Myocyte (in vitro differentiated cells): ENCODE measurements around the gene MRGPRD. TPM values are rescaled to one million over a fixed set of nuclear protein-coding genes. Genes with fewer than 3 reads are reported as not detected.

ENCODE experiments used
- DNase-seq: peaks from one replicate; pipeline ENCODE4 v3.0.0-alpha.2; 2012; ENCODE audit warnings: low read depth
- total RNA-seq: library from RNA; depleted of rRNA; stranded (reverse); fragments of >200 nt; gene quantifications from 2 replicates; pipeline ENCODE4 v1.2.3, GENCODE V29; 2014

Gene MRGPRD
- total RNA-seq, 1 donor from 2014 or later = not detected

GRCh38 chr11:68932933-68933577, 47.7 kb downstream of the MRGPRD start:
- DNase-seq = no peak

- DNase-seq = no peak
Observed at GRCh38 chr11:68932358-68932757, 48.4 kb downstream of the MRGPRD start.

- DNase-seq = no peak
Observed at GRCh38 chr11:68931911-68932310, 48.9 kb downstream of the MRGPRD start.

GRCh38 chr11:68930991-68931855, 49.6 kb downstream of the MRGPRD start:
- no peak for DNase-seq

Other genes with a start within 250 kb of the MRGPRD start
- gene TESMIN, start 229.5 kb downstream of the MRGPRD start, total RNA-seq = not detected in 2 replicates
- 1.9 and 2.8 TPM in 2 replicates for gene CPT1A, start 139.1 kb downstream of the MRGPRD start, total RNA-seq
- gene MRPL21, start 77.2 kb downstream of the MRGPRD start, total RNA-seq = 39.9 and 50.4 TPM in 2 replicates
- gene IGHMBP2, start 77.1 kb downstream of the MRGPRD start, total RNA-seq = 9.7 and 10.0 TPM in 2 replicates
- gene MRGPRF, start 32.3 kb upstream of the MRGPRD start, total RNA-seq = 0.21 TPM in 1 of 2 replicates, not detected in the other
- 1.8 and 5.6 TPM in 2 replicates for gene TPCN2, start 67.9 kb upstream of the MRGPRD start, total RNA-seq
- 0.08 TPM in 1 of 2 replicates, not detected in the other for gene SMIM38, start 174.9 kb upstream of the MRGPRD start, total RNA-seq